Keratinocyte (primary cell): ENCODE results near the gene ESR2.

Experiments
- EZH2 ChIP-seq: IDR thresholded peaks from one replicate; pipeline ENCODE4 v1.6.1; 2012; ENCODE audit warnings: inconsistent platforms, mild to moderate bottlenecking, low read length, moderate library complexity
- TF ChIP-seq, protein P1 (sequence below), 3 experiments: IDR thresholded peaks in 1 of 3; conservative IDR thresholded peaks in 1 of 3; optimal IDR thresholded peaks in 1 of 3; 2 replicates in 2 of 3; 3 replicates in 1 of 3; pipeline versions ENCODE3 to v1.5.1; 2011; ENCODE audit warnings: low read length in 3 of 3, mild to moderate bottlenecking in 3 of 3, moderate library complexity in 2 of 3, control low read depth in 1 of 3, inconsistent platforms in 1 of 3; ENCODE audit not compliant: insufficient read depth in 2 of 3; ENCODE audit errors: extremely low read depth in 1 of 3

DNA sequence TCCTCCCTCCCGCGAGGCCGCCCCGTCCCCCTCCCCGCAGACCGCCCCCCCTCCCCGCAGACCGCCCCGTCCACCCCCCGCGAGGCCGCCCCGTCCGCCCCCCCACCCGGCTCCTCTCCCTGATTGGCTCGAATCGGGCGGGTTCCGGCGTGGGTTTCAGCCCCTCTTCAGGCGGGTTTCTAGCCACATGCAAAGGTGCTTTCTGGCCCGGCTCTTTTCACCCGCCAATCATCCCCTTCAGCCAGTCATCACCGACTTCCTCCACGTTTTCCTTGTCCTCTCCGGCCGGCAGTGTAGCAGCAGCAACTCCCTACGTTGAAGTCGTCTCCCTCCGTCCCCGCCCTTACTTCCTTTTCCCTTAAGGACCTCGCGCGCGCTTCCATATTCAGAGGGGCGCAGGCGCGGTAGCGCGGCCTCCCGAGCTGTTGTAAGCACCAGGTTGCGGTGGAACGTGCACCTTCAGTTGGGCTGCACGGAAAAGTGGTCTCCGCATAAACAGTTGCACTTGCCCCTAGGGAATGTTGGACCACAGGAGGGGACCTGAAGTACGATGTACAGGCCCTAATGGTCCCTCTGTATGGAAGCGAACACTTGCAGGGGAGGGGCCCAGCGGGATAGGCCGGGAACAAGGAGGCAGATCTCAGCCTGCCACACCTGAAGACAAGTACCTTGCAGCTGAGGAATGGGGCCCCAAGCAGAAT, 44.6 kb upstream of the ESR2 start:
- no peak for TF ChIP-seq EZH2
- TF ChIP-seq, protein P1, sequence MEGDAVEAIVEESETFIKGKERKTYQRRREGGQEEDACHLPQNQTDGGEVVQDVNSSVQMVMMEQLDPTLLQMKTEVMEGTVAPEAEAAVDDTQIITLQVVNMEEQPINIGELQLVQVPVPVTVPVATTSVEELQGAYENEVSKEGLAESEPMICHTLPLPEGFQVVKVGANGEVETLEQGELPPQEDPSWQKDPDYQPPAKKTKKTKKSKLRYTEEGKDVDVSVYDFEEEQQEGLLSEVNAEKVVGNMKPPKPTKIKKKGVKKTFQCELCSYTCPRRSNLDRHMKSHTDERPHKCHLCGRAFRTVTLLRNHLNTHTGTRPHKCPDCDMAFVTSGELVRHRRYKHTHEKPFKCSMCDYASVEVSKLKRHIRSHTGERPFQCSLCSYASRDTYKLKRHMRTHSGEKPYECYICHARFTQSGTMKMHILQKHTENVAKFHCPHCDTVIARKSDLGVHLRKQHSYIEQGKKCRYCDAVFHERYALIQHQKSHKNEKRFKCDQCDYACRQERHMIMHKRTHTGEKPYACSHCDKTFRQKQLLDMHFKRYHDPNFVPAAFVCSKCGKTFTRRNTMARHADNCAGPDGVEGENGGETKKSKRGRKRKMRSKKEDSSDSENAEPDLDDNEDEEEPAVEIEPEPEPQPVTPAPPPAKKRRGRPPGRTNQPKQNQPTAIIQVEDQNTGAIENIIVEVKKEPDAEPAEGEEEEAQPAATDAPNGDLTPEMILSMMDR (optimal IDR thresholded peaks at IDR 0.05 in 1 of 3, IDR thresholded peaks at IDR 0.05 in 1 of 3, conservative IDR thresholded peaks at IDR 0.05 in 1 of 3; ENCODE audit: extremely low read depth in 1 of 3, insufficient read depth in 2 of 3, low read length in 3 of 3), result no peak
